Lower leg skin (tissue), 4 donors: ENCODE data around the gene DEF6. TPM values are rescaled to one million over a fixed set of nuclear protein-coding genes. Genes with fewer than 3 reads are reported as not detected.

Experiments used
- DNase-seq, 2 donors: peaks; one replicate each; pipeline ENCODE4 v3.0.0-alpha.2; 2019; ENCODE audit warnings: low spot score in 2 of 2
- H3K4me3 ChIP-seq: fragments of 200-600 bp; sonication (generic); 2 replicates; pipeline ENCODE4 v1.5.1; 2017; ENCODE audit warnings: mild to moderate bottlenecking, low read depth; ENCODE audit not compliant: poor library complexity, severe bottlenecking
- CTCF ChIP-seq, 3 donors: fragments of 450-650 bp; IDR thresholded peaks; one replicate each; pipeline ENCODE4 v1.5.1; 2016; ENCODE audit warnings: antibody characterized with exemption in 3 of 3, mild to moderate bottlenecking in 3 of 3, moderate library complexity in 2 of 3
- POLR2A ChIP-seq, 2 donors: fragments of 450-650 bp; IDR thresholded peaks; one replicate each; pipeline ENCODE4 v1.6.1; 2016 to 2017; ENCODE audit warnings: antibody characterized with exemption in 2 of 2, mild to moderate bottlenecking in 1 of 2, moderate library complexity in 1 of 2
- WGBS, 2 donors: methylation state at CpG; one replicate each; pipeline ENCODE4 v1.1.5; 2018; 5-methylcytosine and 5-hydroxymethylcytosine counted together
- intact Hi-C: fragments of 100-400 bp; cut with DNase I; formaldehyde crosslinking; loops from one replicate; pipeline ENCODE4 v1.15.0; 2023; ENCODE audit warnings: low total_unique reads
- total RNA-seq, 4 donors: library from RNA; depleted of rRNA; stranded (reverse); fragments of >200 nt; gene quantifications; one replicate each; pipeline ENCODE4 v1.1.0, GENCODE V29; 2016

Gene DEF6
- total RNA-seq, 4 donors from 2014 or later = 30.1 to 53.3 (median 39.4) TPM

- intact Hi-C loops = no loop called here
- no peak overlapping the region for H3K4me3 ChIP-seq
- TF ChIP-seq CTCF (IDR thresholded peaks at IDR 0.05) (no peak), POLR2A (IDR thresholded peaks at IDR 0.05) (no peak)
- DNase-seq = peak in 1 of 2 donors; percentile 63
- WGBS, 2 donors = 41 to 51% methylated on average over 7 of the region's 7 CpGs
These were observed 39.3 kb upstream of the DEF6 start for GRCh38 chr6:35258336-35258735.

- H3K4me3 ChIP-seq = peak overlapping the region; percentile 79
- 0 to 1% methylated on average over 20 of the region's 20 CpGs for WGBS, 2 donors
- DNase-seq = no peak
- TF ChIP-seq CTCF (IDR thresholded peaks at IDR 0.05) (no peak), POLR2A (IDR thresholded peaks at IDR 0.05) (no peak)
- intact Hi-C loops = no loop called here
These were observed 38.8 kb upstream of the DEF6 start for GRCh38 chr6:35258858-35259193.

- intact Hi-C loops = no loop called here
- H3K4me3 ChIP-seq = peak within 1 kb of the TSS; percentile 79
- 0 to 1% methylated on average over 74 to 75 of the region's 82 CpGs for WGBS, 2 donors
- TF ChIP-seq POLR2A (IDR thresholded peaks at IDR 0.05) = peak in 1 of 2 donors; percentile 36
- TF ChIP-seq CTCF (IDR thresholded peaks at IDR 0.05) = peak in 1 of 3 donors; percentile 98
- DNase-seq = peak; percentile 96 to 100
These were observed 38.2 kb upstream of the DEF6 start, which contains the start of gene ZNF76 for GRCh38 chr6:35259194-35259947. ZNF76 (plus strand) TSS chr6:35259735; CDS start chr6:35281152, 21,417 bp downstream.

- TF ChIP-seq CTCF (IDR thresholded peaks at IDR 0.05) = no peak
- TF ChIP-seq POLR2A (IDR thresholded peaks at IDR 0.05) = no peak
- peak; percentile 68 to 95 for DNase-seq
- intact Hi-C loops = no loop called here
- 4 to 7% methylated on average over 16 to 22 of the region's 23 CpGs for WGBS, 2 donors
- H3K4me3 ChIP-seq = peak overlapping the region; percentile 79
These were observed 37.5 kb upstream of the DEF6 start for GRCh38 chr6:35259948-35260590.

GRCh38 chr6:35260591-35261570, 36.7 kb upstream of the DEF6 start:
- no peak overlapping the region for H3K4me3 ChIP-seq
- intact Hi-C loops = no loop called here
- 68% methylated on average over 6 of the region's 6 CpGs for WGBS, 2 donors
- TF ChIP-seq CTCF (IDR thresholded peaks at IDR 0.05) (no peak), POLR2A (IDR thresholded peaks at IDR 0.05) (no peak)
- peak in 1 of 2 donors; percentile 81 for DNase-seq
